Suprapubic skin (tissue), 4 donors: ENCODE results near the gene FNBP1L. TPM values are rescaled to one million over a fixed set of nuclear protein-coding genes. Genes with fewer than 3 reads are reported as not detected.
"Not testable (repeated sequence)": the region's sequence is repeated elsewhere in the genome, so short reads cannot be mapped to it uniquely, and the experiment has no call there.

ENCODE experiments used
- DNase-seq, 2 donors: peaks; one replicate each; pipeline ENCODE4 v3.0.0-alpha.2; 2019; ENCODE audit warnings: low spot score in 2 of 2
- H3K27ac ChIP-seq: fragments of 200-600 bp; sonication (generic); one replicate; pipeline ENCODE4 v1.5.1; 2019
- H3K27me3 ChIP-seq: fragments of 200-600 bp; sonication (generic); one replicate; pipeline ENCODE4 v1.5.1; 2019
- H3K36me3 ChIP-seq: fragments of 200-600 bp; sonication (generic); one replicate; pipeline ENCODE4 v1.5.1; 2019
- H3K4me1 ChIP-seq: fragments of 200-600 bp; sonication (generic); one replicate; pipeline ENCODE4 v1.5.1; 2019
- H3K4me3 ChIP-seq: fragments of 200-600 bp; sonication (generic); one replicate; pipeline ENCODE4 v1.5.1; 2019; ENCODE audit warnings: mild to moderate bottlenecking
- H3K9me3 ChIP-seq: fragments of 200-600 bp; sonication (generic); one replicate; pipeline ENCODE4 v1.5.1; 2019
- CTCF ChIP-seq, 2 donors: fragments of 200-600 bp in 1 of 2; fragments of 450-650 bp in 1 of 2; sonication (generic) in 1 of 2; IDR thresholded peaks; one replicate each; pipeline ENCODE4 v1.5.1; 2016 to 2019; ENCODE audit warnings: antibody characterized with exemption in 2 of 2, mild to moderate bottlenecking in 1 of 2, moderate library complexity in 1 of 2
- EP300 ChIP-seq: sonication (generic); formaldehyde crosslinking; IDR thresholded peaks from one replicate; pipeline ENCODE4 v1.6.1; 2017; ENCODE audit warnings: antibody characterized with exemption
- POLR2A ChIP-seq, 2 donors: fragments of 450-650 bp; IDR thresholded peaks; one replicate each; pipeline ENCODE4 v1.6.1; 2017; ENCODE audit warnings: antibody characterized with exemption in 2 of 2, mild to moderate bottlenecking in 2 of 2, moderate library complexity in 2 of 2
- POLR2AphosphoS5 ChIP-seq, 3 donors: sonication (generic); formaldehyde crosslinking; IDR thresholded peaks; one replicate each; pipeline ENCODE4 v1.6.1; 2017; ENCODE audit warnings: antibody characterized with exemption in 3 of 3
- WGBS: methylation state at CpG from one replicate; pipeline ENCODE4 v1.1.5; 2018; 5-methylcytosine and 5-hydroxymethylcytosine counted together
- total RNA-seq, 4 donors: library from RNA; depleted of rRNA; stranded (reverse); fragments of >200 nt; gene quantifications; one replicate each; pipeline ENCODE4 v1.1.0, GENCODE V29; 2016

The FNBP1L gene
- total RNA-seq, 4 donors from 2014 or later: 18.6 to 60.8 (median 25.2) TPM

GRCh38 chr1:93471284-93471683, 23.4 kb downstream of the FNBP1L start:
- H3K4me3 ChIP-seq: no peak overlapping the region
- H3K9me3 ChIP-seq: no peaks in the 10 kb centered on the region
- TF ChIP-seq CTCF (IDR thresholded peaks at IDR 0.05): no peak
- TF ChIP-seq POLR2A (IDR thresholded peaks at IDR 0.05): no peak
- TF ChIP-seq EP300: no peak
- no peak for TF ChIP-seq POLR2AphosphoS5 (IDR thresholded peaks at IDR 0.05)
- H3K36me3 ChIP-seq: no peaks in the 10 kb centered on the region
- 91% methylated on average over 6 of the region's 6 CpGs for WGBS
- no peaks in the 10 kb centered on the region for H3K27me3 ChIP-seq
- no peak overlapping the region for H3K27ac ChIP-seq
- no peak for DNase-seq
- peaks cover 5% of the 10 kb centered on the region for H3K4me1 ChIP-seq

GRCh38 chr1:93471911-93472310, 24.0 kb downstream of the FNBP1L start:
- no peaks in the 10 kb centered on the region for H3K36me3 ChIP-seq
- H3K27ac ChIP-seq: no peak overlapping the region
- 38% methylated on average over 1 of the region's 1 CpG for WGBS
- no peak overlapping the region for H3K4me3 ChIP-seq
- DNase-seq: no peak
- H3K9me3 ChIP-seq: no peaks in the 10 kb centered on the region
- H3K4me1 ChIP-seq: peaks cover 5% of the 10 kb centered on the region
- TF ChIP-seq CTCF (IDR thresholded peaks at IDR 0.05): no peak
- no peak for TF ChIP-seq EP300
- no peak for TF ChIP-seq POLR2A (IDR thresholded peaks at IDR 0.05)
- TF ChIP-seq POLR2AphosphoS5 (IDR thresholded peaks at IDR 0.05): no peak
- H3K27me3 ChIP-seq: no peaks in the 10 kb centered on the region

GRCh38 chr1:93474321-93474720, 26.4 kb downstream of the FNBP1L start:
- Histone ChIP-seq H3K27me3 (no peaks in the 10 kb centered on the region), H3K4me3 (no peak overlapping the region), H3K36me3 (no peaks in the 10 kb centered on the region), H3K9me3 (peaks cover 3% of the 10 kb centered on the region), H3K27ac (no peak overlapping the region), H3K4me1 (peaks cover 5% of the 10 kb centered on the region)
- no peak for TF ChIP-seq POLR2A (IDR thresholded peaks at IDR 0.05)
- no peak for TF ChIP-seq CTCF (IDR thresholded peaks at IDR 0.05)
- TF ChIP-seq POLR2AphosphoS5 (IDR thresholded peaks at IDR 0.05): no peak
- no peak for TF ChIP-seq EP300
- DNase-seq: no peak
- WGBS: 62% methylated on average over 2 of the region's 2 CpGs

GRCh38 chr1:93475681-93476080, 27.8 kb downstream of the FNBP1L start:
- Histone ChIP-seq H3K9me3 (peaks cover 10% of the 10 kb centered on the region), H3K36me3 (no peaks in the 10 kb centered on the region), H3K4me3 (no peak overlapping the region), H3K4me1 (peaks cover 5% of the 10 kb centered on the region), H3K27me3 (no peaks in the 10 kb centered on the region), H3K27ac (no peak overlapping the region)
- DNase-seq: no peak
- 95% methylated on average over 1 of the region's 1 CpG for WGBS
- TF ChIP-seq CTCF (IDR thresholded peaks at IDR 0.05): no peak
- no peak for TF ChIP-seq POLR2AphosphoS5 (IDR thresholded peaks at IDR 0.05)
- TF ChIP-seq EP300: no peak
- TF ChIP-seq POLR2A (IDR thresholded peaks at IDR 0.05): no peak

- H3K27ac ChIP-seq, H3K9me3 ChIP-seq, H3K4me1 ChIP-seq, H3K36me3 ChIP-seq, H3K27me3 ChIP-seq, H3K4me3 ChIP-seq, DNase-seq: not testable (repeated sequence)
- 87% methylated on average over 8 of the region's 8 CpGs for WGBS
These were observed 31.3 kb downstream of the FNBP1L start for GRCh38 chr1:93479133-93479745.

GRCh38 chr1:93481899-93482298, 34.0 kb downstream of the FNBP1L start:
- not testable (repeated sequence) for H3K27me3 ChIP-seq, H3K4me3 ChIP-seq, H3K27ac ChIP-seq, H3K9me3 ChIP-seq, DNase-seq, H3K36me3 ChIP-seq, H3K4me1 ChIP-seq
- WGBS: 96% methylated on average over 5 of the region's 5 CpGs
